ENCODE data around the gene RIC3. TPM values are rescaled to one million over a fixed set of nuclear protein-coding genes. Genes with fewer than 3 reads are reported as not detected.

The RIC3 gene
- total and polyA plus RNA-seq, 2 donors (not counting 1 experiment from before 2014, with no cell fraction given) = not detected

DNA sequence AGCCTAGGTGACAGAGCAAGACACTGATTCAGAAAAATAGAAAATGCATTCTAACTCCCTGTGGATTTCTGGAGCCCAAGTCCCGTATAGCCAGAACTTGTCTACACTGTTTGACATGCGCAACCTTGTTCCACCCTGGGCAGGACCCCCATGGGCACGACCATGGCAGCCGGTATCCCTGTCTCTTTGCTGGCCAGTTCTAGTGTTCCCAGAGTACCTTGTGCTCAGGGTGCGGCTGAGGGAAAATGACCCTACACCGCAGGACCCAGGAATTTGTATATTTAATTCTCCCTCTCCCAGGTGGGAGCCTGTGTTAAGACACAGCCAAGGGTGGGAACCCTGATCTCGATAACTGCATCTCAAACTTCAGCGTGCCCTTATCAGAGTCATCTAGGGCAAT lies 36.7 kb upstream of the RIC3 start:
- no peaks in the 10 kb centered on the region for H4K20me1 ChIP-seq (ENCODE audit: control insufficient read depth, extremely low read depth, insufficient read depth, low read length)
- no peak overlapping the region for H3K27ac ChIP-seq (ENCODE audit: insufficient read depth, low read length)
- H3K27me3 ChIP-seq (ENCODE audit: control insufficient read depth, insufficient read depth, low read length) = peaks cover 3% of the 10 kb centered on the region
- H2AFZ ChIP-seq (ENCODE audit: low read length) = no peak overlapping the region
- DNase-seq (ENCODE audit: low read depth in 2 of 2) = no peak
- H3K9ac ChIP-seq (ENCODE audit: insufficient read depth, low read length) = no peak overlapping the region
- TF ChIP-seq EZH2 (IDR thresholded peaks at IDR 0.05; ENCODE audit: low read length, missing control alignments) = no peak
- TF ChIP-seq, protein P1, sequence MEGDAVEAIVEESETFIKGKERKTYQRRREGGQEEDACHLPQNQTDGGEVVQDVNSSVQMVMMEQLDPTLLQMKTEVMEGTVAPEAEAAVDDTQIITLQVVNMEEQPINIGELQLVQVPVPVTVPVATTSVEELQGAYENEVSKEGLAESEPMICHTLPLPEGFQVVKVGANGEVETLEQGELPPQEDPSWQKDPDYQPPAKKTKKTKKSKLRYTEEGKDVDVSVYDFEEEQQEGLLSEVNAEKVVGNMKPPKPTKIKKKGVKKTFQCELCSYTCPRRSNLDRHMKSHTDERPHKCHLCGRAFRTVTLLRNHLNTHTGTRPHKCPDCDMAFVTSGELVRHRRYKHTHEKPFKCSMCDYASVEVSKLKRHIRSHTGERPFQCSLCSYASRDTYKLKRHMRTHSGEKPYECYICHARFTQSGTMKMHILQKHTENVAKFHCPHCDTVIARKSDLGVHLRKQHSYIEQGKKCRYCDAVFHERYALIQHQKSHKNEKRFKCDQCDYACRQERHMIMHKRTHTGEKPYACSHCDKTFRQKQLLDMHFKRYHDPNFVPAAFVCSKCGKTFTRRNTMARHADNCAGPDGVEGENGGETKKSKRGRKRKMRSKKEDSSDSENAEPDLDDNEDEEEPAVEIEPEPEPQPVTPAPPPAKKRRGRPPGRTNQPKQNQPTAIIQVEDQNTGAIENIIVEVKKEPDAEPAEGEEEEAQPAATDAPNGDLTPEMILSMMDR (conservative IDR thresholded peaks at IDR 0.05 in 1 of 2, IDR thresholded peaks at IDR 0.05 in 1 of 2; ENCODE audit: low read depth in 1 of 2, low read length in 2 of 2) = no peak
- H3K4me2 ChIP-seq (ENCODE audit: extremely low read depth, insufficient read depth, low read length) = no peak overlapping the region
- H3K36me3 ChIP-seq (ENCODE audit: control insufficient read depth, insufficient read depth, low read length) = no peaks in the 10 kb centered on the region
- no peak overlapping the region for H3K4me3 ChIP-seq (replicated peaks in 1 of 4; ENCODE audit: control extremely low read depth in 1 of 4, insufficient read depth in 1 of 4, low read depth in 3 of 4, low read length in 4 of 4)
- no peaks in the 10 kb centered on the region for H3K4me1 ChIP-seq (ENCODE audit: control insufficient read depth, extremely low read depth, insufficient read depth, low read length)
- no peaks in the 10 kb centered on the region for H3K9me3 ChIP-seq (ENCODE audit: control insufficient read depth, insufficient read depth, low read depth, low read length)
- no peaks in the 10 kb centered on the region for H3K79me2 ChIP-seq (ENCODE audit: control insufficient read depth, insufficient read depth, low read length)

DNA sequence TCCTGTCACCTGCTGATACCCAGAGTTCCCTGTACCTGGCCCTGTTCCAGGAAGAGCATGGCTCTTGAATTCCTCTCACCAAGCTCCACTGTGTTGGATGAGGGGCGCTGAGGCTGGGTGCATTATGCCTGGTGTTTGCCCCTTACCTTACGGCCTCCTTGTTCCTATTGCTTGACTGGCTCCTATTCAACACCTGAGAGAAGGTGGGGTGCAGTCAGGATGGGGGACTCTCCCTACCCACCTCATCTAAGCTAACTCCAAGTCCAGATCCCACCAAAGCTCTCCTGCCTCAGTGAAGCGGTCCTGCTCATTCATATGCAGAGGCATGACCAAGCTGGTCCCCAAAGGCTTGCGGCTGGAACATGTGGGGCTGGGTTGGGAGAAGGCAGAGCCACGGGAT lies 35.8 kb upstream of the RIC3 start:
- Histone ChIP-seq H3K4me2 (ENCODE audit: extremely low read depth, insufficient read depth, low read length) (no peak overlapping the region), H3K27ac (ENCODE audit: insufficient read depth, low read length) (no peak overlapping the region), H3K36me3 (ENCODE audit: control insufficient read depth, insufficient read depth, low read length) (no peaks in the 10 kb centered on the region), H3K27me3 (ENCODE audit: control insufficient read depth, insufficient read depth, low read length) (peaks cover 3% of the 10 kb centered on the region), H3K9me3 (ENCODE audit: control insufficient read depth, insufficient read depth, low read depth, low read length) (no peaks in the 10 kb centered on the region), H3K9ac (ENCODE audit: insufficient read depth, low read length) (no peak overlapping the region), H2AFZ (ENCODE audit: low read length) (no peak overlapping the region), H3K4me3 (replicated peaks in 1 of 4; ENCODE audit: control extremely low read depth in 1 of 4, insufficient read depth in 1 of 4, low read depth in 3 of 4, low read length in 4 of 4) (no peak overlapping the region), H4K20me1 (ENCODE audit: control insufficient read depth, extremely low read depth, insufficient read depth, low read length) (no peaks in the 10 kb centered on the region), H3K79me2 (ENCODE audit: control insufficient read depth, insufficient read depth, low read length) (no peaks in the 10 kb centered on the region), H3K4me1 (ENCODE audit: control insufficient read depth, extremely low read depth, insufficient read depth, low read length) (no peaks in the 10 kb centered on the region)
- DNase-seq (ENCODE audit: low read depth in 2 of 2) = no peak
- TF ChIP-seq, protein P1 (conservative IDR thresholded peaks at IDR 0.05 in 1 of 2, IDR thresholded peaks at IDR 0.05 in 1 of 2; ENCODE audit: low read depth in 1 of 2, low read length in 2 of 2) = no peak
- no peak for TF ChIP-seq EZH2 (IDR thresholded peaks at IDR 0.05; ENCODE audit: low read length, missing control alignments)

DNA sequence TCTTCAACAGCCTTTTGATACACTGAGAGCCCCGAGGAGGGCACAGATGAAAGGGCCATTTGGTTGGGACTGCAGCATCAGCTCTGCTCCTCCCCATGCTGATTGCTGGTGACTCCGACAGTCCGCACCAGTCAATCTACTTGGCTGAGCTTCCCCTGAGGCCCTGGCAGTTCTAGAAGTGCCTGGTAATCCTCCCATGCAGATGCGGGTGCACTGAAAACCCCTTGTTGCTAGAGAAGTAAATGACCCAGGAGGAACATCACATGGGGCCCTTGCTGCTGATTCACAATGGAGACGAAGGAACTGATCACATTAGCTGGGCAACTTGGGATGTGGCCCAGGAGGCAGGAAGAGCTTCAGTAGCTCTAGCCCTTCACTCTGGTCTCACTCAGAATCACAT lies 35.2 kb upstream of the RIC3 start:
- H3K79me2 ChIP-seq (ENCODE audit: control insufficient read depth, insufficient read depth, low read length) = no peaks in the 10 kb centered on the region
- H2AFZ ChIP-seq (ENCODE audit: low read length) = no peak overlapping the region
- no peak overlapping the region for H3K27ac ChIP-seq (ENCODE audit: insufficient read depth, low read length)
- no peak for TF ChIP-seq EZH2 (IDR thresholded peaks at IDR 0.05; ENCODE audit: low read length, missing control alignments)
- TF ChIP-seq, protein P1 (conservative IDR thresholded peaks at IDR 0.05 in 1 of 2, IDR thresholded peaks at IDR 0.05 in 1 of 2; ENCODE audit: low read depth in 1 of 2, low read length in 2 of 2) = no peak
- H3K27me3 ChIP-seq (ENCODE audit: control insufficient read depth, insufficient read depth, low read length) = peaks cover 3% of the 10 kb centered on the region
- no peak overlapping the region for H3K4me2 ChIP-seq (ENCODE audit: extremely low read depth, insufficient read depth, low read length)
- no peak for DNase-seq (ENCODE audit: low read depth in 2 of 2)
- no peak overlapping the region for H3K4me3 ChIP-seq (replicated peaks in 1 of 4; ENCODE audit: control extremely low read depth in 1 of 4, insufficient read depth in 1 of 4, low read depth in 3 of 4, low read length in 4 of 4)
- no peaks in the 10 kb centered on the region for H4K20me1 ChIP-seq (ENCODE audit: control insufficient read depth, extremely low read depth, insufficient read depth, low read length)
- no peaks in the 10 kb centered on the region for H3K4me1 ChIP-seq (ENCODE audit: control insufficient read depth, extremely low read depth, insufficient read depth, low read length)
- H3K9me3 ChIP-seq (ENCODE audit: control insufficient read depth, insufficient read depth, low read depth, low read length) = no peaks in the 10 kb centered on the region
- H3K9ac ChIP-seq (ENCODE audit: insufficient read depth, low read length) = no peak overlapping the region
- H3K36me3 ChIP-seq (ENCODE audit: control insufficient read depth, insufficient read depth, low read length) = no peaks in the 10 kb centered on the region
